GM12873 (cell line): ENCODE data around the gene SKIL.

Source experiments
- TF ChIP-seq, protein P1 (sequence below): IDR thresholded peaks from 2 replicates; pipeline ENCODE4 v1.5.1; 2012; ENCODE audit warnings: low read depth, mild to moderate bottlenecking, moderate library complexity, low read length, control low read depth; ENCODE audit not compliant: insufficient read depth; ENCODE audit errors: missing control alignments

Gene SKIL

DNA sequence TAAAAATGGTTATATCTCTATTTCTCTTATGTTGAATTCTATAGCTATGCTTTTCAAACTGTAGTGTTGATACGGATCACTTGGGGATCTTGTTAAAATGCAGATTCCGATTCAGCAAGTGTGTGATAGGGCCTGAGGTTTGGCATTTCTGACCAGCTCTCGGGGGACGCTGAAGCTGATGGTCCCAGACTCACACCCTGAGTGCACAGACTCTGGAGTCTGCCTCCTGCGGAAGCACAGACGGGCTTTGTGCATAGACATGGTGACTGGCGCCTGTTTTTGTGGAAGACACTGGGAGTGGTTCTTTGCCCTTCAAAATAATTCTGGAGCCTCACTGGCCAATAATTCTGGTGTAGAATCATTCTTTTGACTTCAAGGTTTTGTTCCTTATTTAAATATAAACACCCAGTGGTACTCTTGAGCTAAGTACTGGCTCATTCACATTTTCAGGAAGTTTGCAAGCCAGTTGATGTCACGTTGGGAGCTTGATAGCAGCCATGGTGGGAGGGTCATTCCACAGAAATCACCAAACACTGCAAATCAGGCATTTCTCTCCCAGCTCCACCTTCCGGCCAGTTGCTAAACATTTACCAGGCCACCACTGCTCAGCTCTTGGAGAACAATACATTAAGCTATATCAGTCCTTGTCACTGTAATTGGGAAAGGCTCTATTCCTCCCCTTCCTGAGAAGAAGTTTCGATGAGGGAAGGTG lies 80.3 kb downstream of the SKIL start:
- TF ChIP-seq, protein P1, sequence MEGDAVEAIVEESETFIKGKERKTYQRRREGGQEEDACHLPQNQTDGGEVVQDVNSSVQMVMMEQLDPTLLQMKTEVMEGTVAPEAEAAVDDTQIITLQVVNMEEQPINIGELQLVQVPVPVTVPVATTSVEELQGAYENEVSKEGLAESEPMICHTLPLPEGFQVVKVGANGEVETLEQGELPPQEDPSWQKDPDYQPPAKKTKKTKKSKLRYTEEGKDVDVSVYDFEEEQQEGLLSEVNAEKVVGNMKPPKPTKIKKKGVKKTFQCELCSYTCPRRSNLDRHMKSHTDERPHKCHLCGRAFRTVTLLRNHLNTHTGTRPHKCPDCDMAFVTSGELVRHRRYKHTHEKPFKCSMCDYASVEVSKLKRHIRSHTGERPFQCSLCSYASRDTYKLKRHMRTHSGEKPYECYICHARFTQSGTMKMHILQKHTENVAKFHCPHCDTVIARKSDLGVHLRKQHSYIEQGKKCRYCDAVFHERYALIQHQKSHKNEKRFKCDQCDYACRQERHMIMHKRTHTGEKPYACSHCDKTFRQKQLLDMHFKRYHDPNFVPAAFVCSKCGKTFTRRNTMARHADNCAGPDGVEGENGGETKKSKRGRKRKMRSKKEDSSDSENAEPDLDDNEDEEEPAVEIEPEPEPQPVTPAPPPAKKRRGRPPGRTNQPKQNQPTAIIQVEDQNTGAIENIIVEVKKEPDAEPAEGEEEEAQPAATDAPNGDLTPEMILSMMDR = no peak

DNA sequence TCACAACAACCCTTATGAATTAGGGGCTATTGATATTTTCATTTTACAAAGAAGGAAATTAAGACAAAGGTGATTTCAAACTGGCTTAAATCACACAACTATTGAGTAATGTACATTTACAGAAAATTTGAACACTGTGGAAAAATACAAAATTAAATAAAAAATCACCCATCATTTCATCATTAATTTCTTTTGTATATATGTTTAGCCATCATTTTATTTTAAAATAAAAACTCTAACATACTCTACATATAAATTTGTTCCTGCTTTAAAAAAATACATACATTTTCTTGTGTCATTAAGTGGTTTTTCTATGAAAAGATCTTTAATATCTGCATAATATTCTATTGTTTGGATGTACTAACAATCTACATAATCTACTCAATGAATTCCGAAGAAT lies 81.3 kb downstream of the SKIL start:
- TF ChIP-seq, protein P1 = no peak

DNA sequence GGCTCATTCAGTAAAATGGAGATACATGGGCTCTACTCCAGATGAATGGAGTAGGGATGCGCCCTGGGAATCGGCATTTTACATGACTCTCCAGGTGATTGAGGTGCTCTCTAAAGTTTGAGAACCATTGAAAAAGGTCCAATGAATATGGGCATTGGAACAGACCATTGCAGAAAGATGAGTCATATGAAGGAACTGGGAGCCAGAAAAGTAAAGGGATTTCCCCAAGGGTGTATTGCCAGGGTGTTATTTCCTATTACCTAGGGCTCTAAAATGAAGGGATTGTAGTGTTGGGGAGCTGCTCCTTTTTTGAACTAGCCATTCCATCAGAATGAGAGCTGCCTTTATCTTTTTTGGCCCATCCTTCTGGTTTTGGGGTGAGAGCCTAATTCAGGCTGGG lies 82.8 kb downstream of the SKIL start:
- TF ChIP-seq, protein P1 = no peak

DNA sequence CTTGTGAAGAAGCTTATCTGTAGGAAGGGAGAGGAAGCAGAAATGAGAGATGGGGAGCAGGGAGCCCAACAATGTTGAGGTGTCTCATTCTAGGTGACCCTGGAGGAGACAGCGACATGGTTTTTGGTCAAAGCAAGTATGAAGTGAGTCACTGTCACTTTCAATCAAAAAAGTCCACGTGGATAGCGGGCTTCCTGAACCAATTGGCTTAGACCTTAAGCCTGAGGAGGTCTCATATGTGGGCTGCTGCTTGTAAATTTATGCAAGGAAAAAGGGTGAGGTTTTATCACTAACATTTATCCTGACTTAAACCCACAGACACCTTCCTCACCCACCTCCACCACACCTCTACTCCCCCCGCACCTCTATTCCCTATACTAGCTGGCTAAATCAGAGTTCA lies 83.9 kb downstream of the SKIL start:
- TF ChIP-seq, protein P1 = no peak

DNA sequence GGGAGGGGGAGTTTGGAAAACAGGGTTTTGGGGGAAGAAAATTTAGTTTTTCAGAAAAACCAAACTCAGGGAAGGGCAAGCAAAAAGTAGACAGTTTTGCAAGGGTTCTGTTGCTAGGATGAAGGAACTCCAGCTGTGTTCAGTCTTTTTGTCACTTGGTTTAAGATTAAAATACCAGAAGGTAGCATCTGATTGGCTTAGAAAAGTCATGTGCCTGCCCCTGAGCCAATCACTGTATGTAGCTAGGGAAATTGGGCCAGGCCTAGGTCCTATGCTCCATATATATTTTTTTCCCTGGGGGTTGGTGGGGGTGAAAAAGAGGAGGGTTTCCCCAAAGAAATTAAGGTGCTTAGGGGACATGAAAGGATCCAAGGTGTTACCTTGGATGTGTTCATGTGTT lies 85.4 kb downstream of the SKIL start:
- TF ChIP-seq, protein P1 = no peak

DNA sequence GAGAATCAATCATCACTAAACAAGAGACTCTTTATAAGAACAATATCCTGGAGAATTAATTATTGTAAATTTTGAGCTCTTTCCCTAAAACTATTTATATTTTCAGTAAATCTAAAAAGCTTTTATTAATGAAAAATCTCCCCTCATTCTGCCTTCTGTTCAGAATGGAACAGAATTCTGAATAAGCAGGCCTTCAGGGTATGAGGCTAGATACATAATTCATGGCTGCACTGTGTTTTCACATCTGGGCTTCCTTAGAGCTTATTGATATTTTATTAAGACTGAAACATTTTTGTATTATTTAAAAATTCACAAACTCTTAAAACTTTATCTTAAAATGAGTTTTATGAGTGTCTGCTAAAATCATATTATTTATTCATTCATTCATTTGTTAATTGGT lies 85.9 kb downstream of the SKIL start:
- TF ChIP-seq, protein P1 = no peak
